GM21619 (cell line): ENCODE data around the gene PLRG1.
"Not testable (repeated sequence)": the region's sequence is repeated elsewhere in the genome, so short reads cannot be mapped to it uniquely, and the experiment has no call there.

Experiments used
- ATAC-seq: cut with Tn5 transposase; IDR thresholded peaks from one replicate; pipeline ENCODE4 v1.9.1; 2021; ENCODE audit not compliant: unreplicated experiment

Gene PLRG1

GRCh38 chr4:154549894-154550790 lies at the start of gene PLRG1:
Gene PLRG1, minus strand, starts transcription at chr4:154550400. Its CDS starts 92 bp downstream, at chr4:154550308.
- ATAC-seq, result peak; percentile 96

DNA sequence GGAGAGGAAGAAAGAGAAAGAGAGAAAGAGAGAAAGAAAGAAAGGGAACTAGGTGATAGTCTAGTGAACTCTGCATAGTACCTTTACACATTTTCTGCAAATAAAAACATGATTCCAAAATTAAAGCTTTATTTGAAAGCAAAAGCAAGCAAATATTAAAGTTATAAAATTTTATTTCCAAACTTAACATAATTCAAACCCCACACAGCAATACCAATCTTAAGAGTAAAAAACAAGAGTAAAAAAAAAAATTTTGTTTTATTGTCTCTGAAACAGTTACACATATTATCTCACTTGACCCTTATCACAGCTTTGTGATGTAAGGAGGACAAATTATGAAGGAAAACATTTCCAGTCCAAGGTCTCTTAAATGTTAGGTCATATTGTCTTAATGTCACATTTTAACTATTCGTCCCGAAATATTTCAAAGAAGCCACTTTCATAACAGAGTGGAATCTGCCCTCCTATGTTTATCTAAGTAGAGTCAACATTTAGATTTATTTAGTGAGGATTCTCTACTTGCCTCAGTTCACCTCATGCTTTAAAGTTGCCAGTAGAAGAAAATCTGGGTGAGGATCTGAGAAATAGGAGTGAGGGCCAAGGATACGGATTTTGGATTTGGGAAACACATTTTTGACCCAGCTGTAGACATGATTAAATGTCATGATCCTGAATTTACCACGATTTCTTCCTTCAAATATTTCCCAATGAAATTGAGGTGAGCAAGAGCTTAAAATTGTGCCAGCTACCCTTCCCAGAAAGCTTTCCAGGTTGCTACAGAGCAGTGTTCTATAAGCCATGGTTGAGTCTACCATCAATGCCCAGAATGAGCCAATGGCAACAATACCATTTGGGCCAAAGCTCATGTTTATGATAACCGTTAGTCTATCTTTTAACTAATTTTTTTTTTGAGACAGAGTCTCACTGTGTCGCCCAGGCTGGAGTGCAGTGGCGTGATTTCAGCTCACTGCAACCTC lies 47.9 kb upstream of the PLRG1 start:
- no peak for ATAC-seq

DNA sequence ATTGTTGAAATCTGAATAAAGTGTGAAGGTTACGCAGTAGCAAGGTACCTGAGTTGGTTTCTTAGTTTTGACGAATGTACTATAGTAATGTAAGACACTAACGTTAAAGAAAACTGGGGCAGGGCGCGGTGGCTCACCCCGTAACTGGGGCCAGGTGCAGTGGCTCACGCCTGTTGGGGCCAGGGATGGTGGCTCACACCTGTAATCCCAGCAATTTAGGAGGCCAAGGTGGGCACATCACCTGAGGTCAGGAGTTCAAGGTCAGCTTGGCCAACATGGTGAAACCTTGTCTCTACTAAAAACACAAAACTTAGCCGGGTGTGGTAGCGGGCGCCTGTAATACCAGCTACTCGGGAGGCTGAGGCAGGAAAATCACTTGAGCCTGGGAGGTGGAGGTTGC lies 47.1 kb upstream of the PLRG1 start:
- not testable (repeated sequence) for ATAC-seq

GRCh38 chr4:154595807-154596206 lies 45.6 kb upstream of the PLRG1 start:
- no peak for ATAC-seq

- ATAC-seq, result not testable (repeated sequence)
Measured at GRCh38 chr4:154594343-154594742, 44.1 kb upstream of the PLRG1 start.

DNA sequence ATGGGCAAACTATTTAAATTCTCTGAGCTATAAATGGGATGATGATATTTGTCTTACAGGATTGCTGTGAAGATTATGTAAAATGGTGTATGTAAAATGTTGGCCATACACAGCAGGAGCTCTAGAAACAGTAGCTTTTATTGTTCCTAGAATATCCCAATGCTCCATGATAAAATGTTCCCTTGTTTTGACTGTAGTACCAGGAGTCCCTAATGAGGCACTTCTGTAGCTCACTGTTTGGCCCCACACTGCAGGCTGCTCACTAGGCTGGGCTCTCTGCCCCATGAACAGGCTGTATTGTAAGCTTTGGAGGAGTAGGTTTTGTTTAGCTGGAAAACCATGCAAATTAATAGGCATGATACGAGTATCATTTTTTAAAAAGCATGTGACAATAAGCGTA lies 43.7 kb upstream of the PLRG1 start:
- no peak for ATAC-seq

DNA sequence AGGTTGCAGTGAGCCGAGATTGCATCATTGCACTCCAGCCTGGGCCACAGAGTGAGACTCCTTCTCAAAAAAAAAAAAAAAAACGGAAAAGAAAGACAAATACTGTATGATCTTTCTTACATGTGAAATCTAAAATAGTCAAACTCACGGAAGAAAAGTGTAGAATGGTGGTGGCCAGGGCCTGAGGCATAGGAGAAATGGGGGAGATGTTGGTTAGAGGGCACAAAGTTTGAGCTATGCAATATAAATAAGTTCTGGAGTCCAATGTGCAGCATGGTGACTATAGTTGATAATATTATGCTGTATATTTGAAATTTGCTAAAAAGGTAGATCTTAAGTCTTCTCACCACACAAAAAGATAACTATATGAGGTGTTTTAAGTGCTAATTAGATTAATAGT lies 41.7 kb upstream of the PLRG1 start:
- no peak for ATAC-seq

- ATAC-seq, result no peak
Measured at GRCh38 chr4:154590329-154591006, 40.3 kb upstream of the PLRG1 start, which contains the start of gene FGA. Gene FGA, minus strand, starts transcription at chr4:154590742. Its CDS starts 55 bp downstream, at chr4:154590687.

- ATAC-seq, result no peak
Measured at GRCh38 chr4:154589296-154590197, 39.3 kb upstream of the PLRG1 start.

- no peak for ATAC-seq
Measured at GRCh38 chr4:154588198-154588597, 38.0 kb upstream of the PLRG1 start.

DNA sequence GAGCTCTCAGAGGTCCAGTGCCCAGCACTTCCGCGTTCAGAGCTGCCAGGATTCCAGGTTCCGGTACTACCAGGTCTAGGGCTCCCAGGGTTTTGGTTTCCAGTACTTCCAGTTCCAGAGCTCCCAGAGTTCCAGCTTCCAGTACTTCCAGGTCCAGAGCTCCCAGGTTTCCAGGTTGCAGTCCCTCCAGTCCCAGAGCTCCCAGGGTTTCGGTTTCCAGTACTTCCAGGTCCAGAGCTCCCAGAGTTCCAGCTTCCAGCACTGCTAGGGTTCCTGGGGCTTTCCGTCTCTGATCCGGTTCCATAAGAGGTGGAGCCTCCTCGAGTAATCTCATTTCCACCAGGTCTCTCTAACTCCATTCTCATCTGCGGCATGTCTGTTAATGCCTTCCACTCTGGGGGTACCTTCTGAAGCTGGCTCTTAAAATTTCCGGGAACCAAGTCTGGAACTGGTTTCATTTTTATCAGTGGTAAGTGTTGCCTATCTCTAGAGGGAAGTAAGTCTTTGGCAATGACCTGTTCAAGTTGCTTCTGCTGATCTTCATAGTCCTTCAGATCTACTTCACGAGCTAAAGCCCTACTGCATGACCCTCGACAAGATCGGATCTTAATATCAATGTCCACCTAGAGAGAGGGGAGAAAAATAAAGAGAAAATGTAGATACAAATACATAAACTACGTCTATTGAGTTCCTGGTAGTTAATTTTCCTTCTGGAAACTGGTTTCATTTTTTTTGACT lies 36.3 kb upstream of the PLRG1 start:
- ATAC-seq, result no peak

GRCh38 chr4:154585369-154586018 lies 35.3 kb upstream of the PLRG1 start:
- ATAC-seq, result no peak

GRCh38 chr4:154584259-154584658 lies 34.1 kb upstream of the PLRG1 start:
- ATAC-seq, result no peak

DNA sequence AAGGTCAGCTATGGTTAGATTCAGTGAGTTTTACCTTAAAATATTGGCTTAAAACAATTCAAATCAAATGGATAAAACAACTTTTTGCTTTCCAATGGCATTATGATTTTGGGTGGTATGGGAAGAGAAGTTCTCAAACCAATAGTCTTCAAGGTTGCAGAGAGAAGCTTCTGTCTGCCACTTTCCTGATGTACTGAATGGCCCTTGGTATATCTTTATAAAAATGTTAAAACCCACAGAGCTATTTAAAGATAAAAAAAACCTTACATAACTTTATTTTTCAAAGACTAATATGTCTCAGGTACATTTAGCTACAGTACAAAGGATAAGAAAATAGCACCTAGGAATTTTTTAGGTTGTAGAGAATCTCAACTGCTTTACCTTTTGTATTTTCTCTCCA lies 33.5 kb upstream of the PLRG1 start:
- ATAC-seq, result no peak

GRCh38 chr4:154583230-154583629 lies 33.0 kb upstream of the PLRG1 start:
- ATAC-seq, result no peak

GRCh38 chr4:154582723-154583122 lies 32.5 kb upstream of the PLRG1 start:
- ATAC-seq, result no peak

GRCh38 chr4:154579927-154580326 lies 29.7 kb upstream of the PLRG1 start:
- no peak for ATAC-seq

- no peak for ATAC-seq
Measured at GRCh38 chr4:154578919-154579318, 28.7 kb upstream of the PLRG1 start.

GRCh38 chr4:154577324-154577723 lies 27.1 kb upstream of the PLRG1 start:
- ATAC-seq, result no peak
